Measurements from ENCODE around the gene ZFYVE1.
"Not testable (repeated sequence)": the region's sequence is repeated elsewhere in the genome, so short reads cannot be mapped to it uniquely, and the experiment has no call there.

GRCh38 chr14:72956741-72957140 lies 70.2 kb downstream of the ZFYVE1 start:
- not testable (repeated sequence) for TF ChIP-seq POLR2AphosphoS5, CTCF (IDR thresholded peaks at IDR 0.05)

Measured in prostate gland (tissue), 2 donors.